ENCODE data around the gene IQGAP2. TPM values are rescaled to one million over a fixed set of nuclear protein-coding genes. Genes with fewer than 3 reads are reported as not detected.

Gene IQGAP2
- polyA plus RNA-seq, 1 experiment: 0.01 TPM

GRCh38 chr5:76401801-76402250 lies 1.3 kb upstream of the IQGAP2 start:
- no peak for DNase-seq (ENCODE audit: low read depth)
- ChIA-PET CTCF (interaction anchor here (1.7 kb wide), 1 partner anchor 49 kb away, joined by 5 read pairs; no protein-coding TSS in a partner anchor), POLR2A (no interaction called here)
- no peaks in the 10 kb centered on the region for H3K36me3 ChIP-seq (ENCODE audit: control insufficient read depth, insufficient read depth, low read length)
- no peak for TF ChIP-seq CTCF (IDR thresholded peaks at IDR 0.05; ENCODE audit: insufficient read depth, low read depth, low read length)
- peaks cover 21% of the 10 kb centered on the region for H3K27me3 ChIP-seq (ENCODE audit: control insufficient read depth, insufficient read depth, low read length)
- H3K4me3 ChIP-seq (ENCODE audit: low read depth, low read length): no peak overlapping the region

GRCh38 chr5:76402251-76402885 lies 717 bp upstream of the IQGAP2 start:
- no peak for DNase-seq (ENCODE audit: low read depth)
- no peaks in the 10 kb centered on the region for H3K36me3 ChIP-seq (ENCODE audit: control insufficient read depth, insufficient read depth, low read length)
- CTCF ChIA-PET: interaction anchor here (1.7 kb wide), 1 partner anchor 48 kb away, joined by 5 read pairs; no protein-coding TSS in a partner anchor
- H3K27me3 ChIP-seq (ENCODE audit: control insufficient read depth, insufficient read depth, low read length): peaks cover 21% of the 10 kb centered on the region
- TF ChIP-seq CTCF (IDR thresholded peaks at IDR 0.05; ENCODE audit: insufficient read depth, low read depth, low read length): no peak
- POLR2A ChIA-PET: no interaction called here
- peak overlapping the region; percentile 47; the same call in 1 of the 2 replicates for H3K4me3 ChIP-seq (ENCODE audit: low read depth, low read length)

GRCh38 chr5:76403766-76404222 lies 709 bp downstream of the IQGAP2 start:
- Histone ChIP-seq H3K27me3 (ENCODE audit: control insufficient read depth, insufficient read depth, low read length) (peaks cover 21% of the 10 kb centered on the region), H3K4me3 (ENCODE audit: low read depth, low read length) (no peak overlapping the region), H3K36me3 (ENCODE audit: control insufficient read depth, insufficient read depth, low read length) (no peaks in the 10 kb centered on the region)
- ChIA-PET CTCF (interaction anchor here (1.7 kb wide), 1 partner anchor 47 kb away, joined by 5 read pairs; no protein-coding TSS in a partner anchor), POLR2A (no interaction called here)
- TF ChIP-seq CTCF (IDR thresholded peaks at IDR 0.05; ENCODE audit: insufficient read depth, low read depth, low read length): no peak
- no peak for DNase-seq (ENCODE audit: low read depth)

- peaks cover 21% of the 10 kb centered on the region for H3K27me3 ChIP-seq (ENCODE audit: control insufficient read depth, insufficient read depth, low read length)
- POLR2A ChIA-PET: no interaction called here
- no peak for TF ChIP-seq CTCF (IDR thresholded peaks at IDR 0.05; ENCODE audit: insufficient read depth, low read depth, low read length)
- CTCF ChIA-PET: interaction anchor here (1.3 kb wide), 1 partner anchor 12 kb away, joined by 3 read pairs; no protein-coding TSS in a partner anchor
- no peak for DNase-seq (ENCODE audit: low read depth)
- no peak overlapping the region for H3K4me3 ChIP-seq (ENCODE audit: low read depth, low read length)
- no peaks in the 10 kb centered on the region for H3K36me3 ChIP-seq (ENCODE audit: control insufficient read depth, insufficient read depth, low read length)
These were observed 1.4 kb downstream of the IQGAP2 start for GRCh38 chr5:76404223-76405211.

GRCh38 chr5:76406014-76406413 lies 2.9 kb downstream of the IQGAP2 start:
- CTCF ChIA-PET: no interaction called here
- no peak for DNase-seq (ENCODE audit: low read depth)
- H3K36me3 ChIP-seq (ENCODE audit: control insufficient read depth, insufficient read depth, low read length): no peaks in the 10 kb centered on the region
- POLR2A ChIA-PET: no interaction called here
- H3K4me3 ChIP-seq (ENCODE audit: low read depth, low read length): no peak overlapping the region
- no peak for TF ChIP-seq CTCF (IDR thresholded peaks at IDR 0.05; ENCODE audit: insufficient read depth, low read depth, low read length)
- peaks cover 19% of the 10 kb centered on the region for H3K27me3 ChIP-seq (ENCODE audit: control insufficient read depth, insufficient read depth, low read length)
